Esophagus squamous epithelium (tissue), 5 donors: ENCODE measurements around the gene RMI2. TPM values are rescaled to one million over a fixed set of nuclear protein-coding genes. Genes with fewer than 3 reads are reported as not detected.

Experiments used
- DNase-seq: peaks from one replicate; lab custom pipeline; 2025; lab: John Stamatoyannopoulos, UW
- H3K27ac ChIP-seq, 4 donors: fragments of 200-600 bp; sonication (generic); one replicate each; pipeline ENCODE4 v1.5.1; 2016 to 2019; ENCODE audit warnings: mild to moderate bottlenecking in 1 of 4
- H3K27me3 ChIP-seq, 4 donors: fragments of 200-600 bp; sonication (generic); 1 replicate in 3 of 4; 2 replicates in 1 of 4; pipeline versions ENCODE4 v1.5.1 to v1.6.0; 2017 to 2021; ENCODE audit warnings: antibody characterized with exemption in 1 of 4
- H3K36me3 ChIP-seq, 3 donors: fragments of 200-600 bp; sonication (generic); one replicate each; pipeline ENCODE4 v1.5.1; 2016 to 2019
- H3K4me1 ChIP-seq, 3 donors: fragments of 200-600 bp; sonication (generic); one replicate each; pipeline ENCODE4 v1.5.1; 2017 to 2019
- H3K4me3 ChIP-seq, 4 donors: fragments of 200-600 bp; sonication (generic); 1 replicate in 3 of 4; 2 replicates in 1 of 4; pipeline ENCODE4 v1.5.1; 2016 to 2019; ENCODE audit warnings: mild to moderate bottlenecking in 2 of 4, moderate library complexity in 1 of 4
- H3K9me3 ChIP-seq, 3 donors: fragments of 200-600 bp; sonication (generic); one replicate each; pipeline ENCODE4 v1.5.1; 2016 to 2019
- POLR2A ChIP-seq, 4 donors: fragments of 450-650 bp; IDR thresholded peaks; one replicate each; pipeline ENCODE4 v1.6.1; 2017; ENCODE audit warnings: antibody characterized with exemption in 4 of 4, mild to moderate bottlenecking in 4 of 4, moderate library complexity in 3 of 4
- WGBS, 2 donors: methylation state at CpG; one replicate each; pipeline ENCODE4 v1.1.5; 2018; 5-methylcytosine and 5-hydroxymethylcytosine counted together
- intact Hi-C: fragments of 100-400 bp; cut with DNase I; formaldehyde crosslinking; loops from one replicate; pipeline ENCODE4 v1.15.0; 2022
- total RNA-seq, 4 donors: library from RNA; depleted of rRNA; stranded (reverse); fragments of >200 nt; gene quantifications; one replicate each; pipeline ENCODE4 v1.1.0, GENCODE V29; 2016
- TF ChIP-seq, protein P1 (sequence below), 6 experiments: fragments of 450-650 bp in 4 of 6; fragments of 200-600 bp in 2 of 6; sonication (generic) in 2 of 6; IDR thresholded peaks; one replicate each; pipeline ENCODE4 v1.5.1; 2016 to 2019; ENCODE audit warnings: antibody characterized with exemption in 6 of 6, mild to moderate bottlenecking in 4 of 6, moderate library complexity in 4 of 6
- donor health status: DM: yes; HTN: yes; CAD: no.

Gene RMI2
- total RNA-seq, 4 donors from 2014 or later = 4.6 to 12.0 (median 8.1) TPM

DNA sequence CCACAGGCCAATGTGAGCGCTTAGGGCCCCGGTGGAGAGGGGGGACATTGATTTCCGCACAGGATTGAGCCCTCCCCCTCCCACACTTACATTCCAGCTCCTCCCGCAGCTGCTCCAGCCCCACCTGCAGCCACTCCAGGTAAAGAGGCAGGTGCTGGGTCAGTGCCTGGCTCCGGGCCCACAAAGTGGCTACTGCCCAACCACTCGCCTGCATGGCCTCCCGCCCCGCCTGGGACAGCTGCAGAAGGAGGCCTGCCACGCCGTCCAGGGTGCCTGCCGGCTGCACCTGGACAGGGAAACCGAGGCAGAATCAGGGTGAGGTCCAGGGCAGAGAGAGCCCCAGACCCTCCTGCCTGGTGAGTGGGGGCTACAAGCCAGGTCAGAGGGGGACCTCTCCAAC is 46.3 kb downstream of the RMI2 start:
- WGBS, 2 donors = 49 to 63% methylated on average over 3 to 4 of the region's 12 CpGs
- Histone ChIP-seq H3K27me3 (peaks cover 0 to 7% (median 0%) of the 10 kb centered on the region in 4 donors), H3K9me3 (no peaks in the 10 kb centered on the region), H3K36me3 (no peaks in the 10 kb centered on the region), H3K4me1 (peaks cover 3 to 63% (median 19%) of the 10 kb centered on the region in 3 donors), H3K4me3 (no peak overlapping the region), H3K27ac (no peak overlapping the region)
- intact Hi-C loops = loop anchor here (10.0 kb wide), 1 partner anchor 427 kb away; no protein-coding TSS in a partner anchor
- no peak for DNase-seq
- no peak for TF ChIP-seq POLR2A (IDR thresholded peaks at IDR 0.05)
- TF ChIP-seq, protein P1, sequence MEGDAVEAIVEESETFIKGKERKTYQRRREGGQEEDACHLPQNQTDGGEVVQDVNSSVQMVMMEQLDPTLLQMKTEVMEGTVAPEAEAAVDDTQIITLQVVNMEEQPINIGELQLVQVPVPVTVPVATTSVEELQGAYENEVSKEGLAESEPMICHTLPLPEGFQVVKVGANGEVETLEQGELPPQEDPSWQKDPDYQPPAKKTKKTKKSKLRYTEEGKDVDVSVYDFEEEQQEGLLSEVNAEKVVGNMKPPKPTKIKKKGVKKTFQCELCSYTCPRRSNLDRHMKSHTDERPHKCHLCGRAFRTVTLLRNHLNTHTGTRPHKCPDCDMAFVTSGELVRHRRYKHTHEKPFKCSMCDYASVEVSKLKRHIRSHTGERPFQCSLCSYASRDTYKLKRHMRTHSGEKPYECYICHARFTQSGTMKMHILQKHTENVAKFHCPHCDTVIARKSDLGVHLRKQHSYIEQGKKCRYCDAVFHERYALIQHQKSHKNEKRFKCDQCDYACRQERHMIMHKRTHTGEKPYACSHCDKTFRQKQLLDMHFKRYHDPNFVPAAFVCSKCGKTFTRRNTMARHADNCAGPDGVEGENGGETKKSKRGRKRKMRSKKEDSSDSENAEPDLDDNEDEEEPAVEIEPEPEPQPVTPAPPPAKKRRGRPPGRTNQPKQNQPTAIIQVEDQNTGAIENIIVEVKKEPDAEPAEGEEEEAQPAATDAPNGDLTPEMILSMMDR (IDR thresholded peaks at IDR 0.05) = no peak

DNA sequence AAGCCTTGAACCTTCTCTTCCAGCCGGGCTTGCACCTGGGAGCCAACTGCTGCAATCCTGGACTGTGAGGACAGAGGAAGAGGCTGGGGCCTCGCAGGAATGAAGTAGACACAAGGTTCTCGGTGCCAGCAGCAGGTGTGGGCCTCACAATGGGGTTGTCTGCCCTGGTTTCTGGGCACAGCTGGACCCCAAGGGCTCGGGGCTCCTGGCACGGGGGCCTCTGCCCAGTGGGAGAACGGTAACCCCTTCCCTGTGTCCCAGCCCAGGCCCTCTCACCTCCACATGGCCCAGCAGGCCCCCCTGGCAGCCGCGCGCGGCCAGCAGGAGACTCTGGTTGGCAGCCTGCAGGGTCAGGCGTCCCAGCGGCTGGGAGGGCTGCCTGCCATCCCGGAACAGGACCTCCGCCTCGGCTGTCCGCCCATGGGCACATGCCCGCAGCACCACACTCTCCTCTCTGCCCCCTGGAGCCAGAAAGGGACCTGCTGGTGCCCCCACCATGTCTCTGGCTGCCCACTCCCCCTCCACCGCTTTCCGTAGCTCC is 46.9 kb downstream of the RMI2 start:
- Histone ChIP-seq H3K9me3 (no peaks in the 10 kb centered on the region), H3K4me1 (peaks cover 3 to 59% (median 19%) of the 10 kb centered on the region in 3 donors), H3K27ac (no peak overlapping the region), H3K4me3 (no peak overlapping the region), H3K27me3 (peaks cover 0 to 5% (median 0%) of the 10 kb centered on the region in 4 donors), H3K36me3 (no peaks in the 10 kb centered on the region)
- DNase-seq = no peak
- intact Hi-C loops = loop anchor here (10.0 kb wide), 1 partner anchor 427 kb away; no protein-coding TSS in a partner anchor
- TF ChIP-seq, protein P1 (IDR thresholded peaks at IDR 0.05) = no peak
- TF ChIP-seq POLR2A (IDR thresholded peaks at IDR 0.05) = no peak
- WGBS, 2 donors = 60% methylated on average over 2 of the region's 19 CpGs; no CpG with 5 or more reads in 1 of the 2 donors

DNA sequence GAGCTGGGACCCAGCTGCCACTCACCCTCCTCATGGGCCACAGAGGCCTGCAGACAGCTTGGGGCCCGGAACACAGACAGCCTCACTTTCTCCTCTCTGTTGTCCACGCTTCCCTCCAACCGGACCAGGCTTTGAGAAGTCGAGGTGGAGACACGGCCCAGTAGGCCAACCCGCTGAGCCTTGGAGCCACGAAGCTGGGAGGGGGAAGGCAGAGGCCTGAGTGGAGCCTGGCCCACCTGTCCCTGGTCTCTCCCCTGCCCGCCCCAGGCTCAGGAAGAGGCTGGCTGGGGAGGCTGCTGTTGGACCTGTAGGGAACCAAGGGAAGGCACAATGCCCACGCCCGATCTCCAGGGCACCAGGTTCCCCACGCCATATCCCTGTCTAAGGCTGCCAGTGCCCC is 48.1 kb downstream of the RMI2 start:
- no peak for DNase-seq
- no peak overlapping the region for H3K27ac ChIP-seq
- 72% methylated on average over 5 of the region's 11 CpGs; no CpG with 5 or more reads in 1 of the 2 donors for WGBS, 2 donors
- H3K4me1 ChIP-seq = peaks cover 3 to 53% (median 19%) of the 10 kb centered on the region in 3 donors
- intact Hi-C loops = loop anchor here (10.0 kb wide), 1 partner anchor 429 kb away; no protein-coding TSS in a partner anchor
- no peaks in the 10 kb centered on the region for H3K36me3 ChIP-seq
- H3K4me3 ChIP-seq = no peak overlapping the region
- H3K27me3 ChIP-seq = no peaks in the 10 kb centered on the region
- TF ChIP-seq POLR2A (IDR thresholded peaks at IDR 0.05) = no peak
- TF ChIP-seq, protein P1 (IDR thresholded peaks at IDR 0.05) = no peak
- H3K9me3 ChIP-seq = no peaks in the 10 kb centered on the region

DNA sequence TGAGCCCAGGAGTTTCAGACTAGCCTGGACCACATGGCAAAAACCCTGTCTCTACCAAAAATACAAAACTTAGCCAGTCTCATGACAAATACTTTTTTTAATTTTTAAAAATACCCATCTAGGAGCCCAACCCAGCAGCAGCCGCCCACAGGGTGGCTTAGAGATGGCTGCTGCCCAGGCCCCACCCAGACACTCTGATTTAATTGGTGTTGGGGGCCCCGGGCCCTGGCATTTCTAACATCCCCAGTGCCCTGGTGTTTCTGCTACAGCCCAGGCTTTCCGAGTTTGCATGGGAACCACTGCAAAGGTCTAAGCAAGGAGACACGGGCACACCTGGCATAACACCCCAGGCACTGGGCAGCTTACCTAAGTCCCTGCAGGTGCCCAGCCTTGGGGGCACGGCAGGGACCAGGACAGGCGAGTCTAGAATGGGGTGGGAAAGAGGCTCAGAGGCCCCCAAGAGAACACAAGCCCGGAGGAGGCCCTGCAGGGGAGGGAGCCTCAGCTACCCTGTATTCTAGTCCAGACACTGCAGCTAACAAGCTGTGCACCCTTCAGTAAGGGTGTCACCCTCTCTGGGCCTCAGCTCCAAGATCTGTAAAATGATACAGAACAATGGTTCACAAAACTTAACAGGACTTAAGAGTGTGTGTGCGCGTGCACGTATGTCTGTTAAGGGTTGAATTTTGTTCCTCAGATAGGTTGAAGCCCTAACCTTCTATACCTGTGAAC is 48.8 kb downstream of the RMI2 start:
- H3K36me3 ChIP-seq = no peaks in the 10 kb centered on the region
- no peak overlapping the region for H3K4me3 ChIP-seq
- H3K27me3 ChIP-seq = peaks cover 0 to 3% (median 0%) of the 10 kb centered on the region in 4 donors
- intact Hi-C loops = loop anchor here (10.0 kb wide), 1 partner anchor 429 kb away; no protein-coding TSS in a partner anchor
- no peaks in the 10 kb centered on the region for H3K9me3 ChIP-seq
- no peak for DNase-seq
- TF ChIP-seq, protein P1 (IDR thresholded peaks at IDR 0.05) = no peak
- TF ChIP-seq POLR2A (IDR thresholded peaks at IDR 0.05) = no peak
- H3K4me1 ChIP-seq = peaks cover 3 to 46% (median 14%) of the 10 kb centered on the region in 3 donors
- no peak overlapping the region for H3K27ac ChIP-seq
- WGBS, 2 donors = 80 to 93% methylated on average over 5 to 7 of the region's 10 CpGs

DNA sequence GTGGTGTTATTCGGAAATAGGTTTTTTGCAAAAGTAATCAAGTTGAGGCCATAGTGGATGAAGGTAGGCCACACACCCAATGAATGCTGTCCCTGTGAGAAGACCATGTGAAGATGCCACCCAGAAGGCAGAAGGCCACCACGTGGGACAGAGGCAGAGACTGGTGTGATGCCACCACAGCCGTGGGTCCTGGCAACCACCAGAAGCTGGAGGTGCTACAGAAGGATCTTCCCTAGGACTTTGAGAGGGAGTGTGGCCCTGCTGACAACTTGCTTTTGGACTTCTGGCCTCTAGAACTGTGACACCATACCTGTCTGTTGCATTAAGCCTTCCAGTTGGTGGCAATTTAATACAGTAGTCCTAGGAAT is 49.3 kb downstream of the RMI2 start:
- H3K36me3 ChIP-seq = no peaks in the 10 kb centered on the region
- no peak overlapping the region for H3K27ac ChIP-seq
- 46 to 63% methylated on average over 3 of the region's 3 CpGs for WGBS, 2 donors
- no peaks in the 10 kb centered on the region for H3K9me3 ChIP-seq
- no peak overlapping the region for H3K4me3 ChIP-seq
- H3K27me3 ChIP-seq = peaks cover 0 to 3% (median 0%) of the 10 kb centered on the region in 4 donors
- DNase-seq = no peak
- intact Hi-C loops = loop anchor here (10.0 kb wide), 1 partner anchor 430 kb away; no protein-coding TSS in a partner anchor
- TF ChIP-seq, protein P1 (IDR thresholded peaks at IDR 0.05) = no peak
- TF ChIP-seq POLR2A (IDR thresholded peaks at IDR 0.05) = no peak
- H3K4me1 ChIP-seq = peaks cover 3 to 44% (median 14%) of the 10 kb centered on the region in 3 donors
